H1 (cell line): ENCODE data around the gene PSPC1. TPM values are rescaled to one million over a fixed set of nuclear protein-coding genes. Genes with fewer than 3 reads are reported as not detected.

Source experiments
- CHD2 ChIP-seq: IDR thresholded peaks from 2 replicates; pipeline ENCODE4 v1.6.1; 2012; ENCODE audit warnings: low read length, improper control_type of control experiment
- EGR1 ChIP-seq: IDR thresholded peaks from 2 replicates; pipeline ENCODE4 v1.6.1; 2011; ENCODE audit warnings: low read depth, low read length, borderline replicate concordance
- JUND ChIP-seq: IDR thresholded peaks from 2 replicates; pipeline ENCODE4 v1.6.1; 2011; ENCODE audit warnings: mild to moderate bottlenecking, improper control_type of control experiment, low read length
- KDM1A ChIP-seq: fragments of 200-600, 300-600 bp; sonication (generic); IDR thresholded peaks from 2 replicates; pipeline ENCODE4 v1.7.1; 2016; ENCODE audit warnings: mild to moderate bottlenecking, low read length, borderline replicate concordance
- SAP30 ChIP-seq: fragments of 300-600 bp; sonication (generic); IDR thresholded peaks from 2 replicates; pipeline ENCODE4 v1.7.1; 2012; ENCODE audit warnings: low read length, moderate library complexity, mild to moderate bottlenecking, inconsistent platforms; ENCODE audit not compliant: insufficient read depth, insufficient replicate concordance
- TAF7 ChIP-seq: optimal IDR thresholded peaks from 2 replicates; pipeline ENCODE3; 2011; ENCODE audit warnings: low read depth, mild to moderate bottlenecking, inconsistent platforms, low read length, moderate library complexity, borderline replicate concordance
- polyA plus RNA-seq, 7 experiments: library from polyadenylated mRNA; depleted of rRNA in 3 of 7; stranded (reverse) in 5 of 7; unstranded in 2 of 7; fragments of >200 nt in 5 of 7; fragments of 200-250 nt in 2 of 7; gene quantifications; 1 replicate in 5 of 7; 2 replicates in 1 of 7; 4 replicates in 1 of 7; pipeline versions ENCODE4 v1.2.1 to v1.2.3, GENCODE V29; 2011 to 2013; ENCODE audit warnings: missing spikeins in 2 of 7, mixed read lengths in 2 of 7
- total RNA-seq: library from RNA; stranded (reverse); fragmentation: NEBNext Ultra II Directional; extraction: Animal tissue kit (Norgen Biotek cat#: 25700); gene quantifications from 2 replicates; pipeline ENCODE4 v1.2.1, GENCODE V29; 2021
- TF ChIP-seq, protein P1 (sequence below): fragments of 300-600 bp; sonication (generic); IDR thresholded peaks from 2 replicates; pipeline ENCODE4 v1.7.1; 2012; ENCODE audit warnings: low read length, moderate library complexity, mild to moderate bottlenecking, inconsistent platforms; ENCODE audit not compliant: insufficient replicate concordance
- TF ChIP-seq, protein P2 (sequence below): IDR thresholded peaks from 2 replicates; pipeline ENCODE4 v1.6.1; 2012; ENCODE audit warnings: low read length, inconsistent platforms

The PSPC1 gene
- total and polyA plus RNA-seq, 2 of the 8 experiments (the other 6 are each of a cell fraction or from before 2014, with no cell fraction given): 53.4 to 97.4 TPM

DNA sequence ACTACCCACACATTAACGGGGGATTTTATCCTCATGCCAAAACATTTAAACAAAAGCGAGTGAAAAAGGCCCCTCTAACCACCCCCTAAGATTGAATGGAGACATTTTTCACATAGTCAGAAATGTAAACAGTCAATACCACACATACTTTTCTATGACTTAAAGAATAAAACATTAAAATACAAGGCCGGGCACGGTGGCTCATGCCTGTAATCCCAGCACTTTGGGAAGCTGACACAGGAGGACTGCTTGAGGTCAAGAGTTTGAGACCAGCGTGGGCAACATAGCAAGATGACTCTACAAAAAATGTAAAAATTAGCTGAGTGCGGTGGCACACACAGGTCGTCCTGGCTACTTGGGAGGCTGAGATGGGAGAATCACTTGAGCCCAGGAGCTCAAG, 102.0 kb downstream of the PSPC1 start (continued):
- TF ChIP-seq, protein P1, sequence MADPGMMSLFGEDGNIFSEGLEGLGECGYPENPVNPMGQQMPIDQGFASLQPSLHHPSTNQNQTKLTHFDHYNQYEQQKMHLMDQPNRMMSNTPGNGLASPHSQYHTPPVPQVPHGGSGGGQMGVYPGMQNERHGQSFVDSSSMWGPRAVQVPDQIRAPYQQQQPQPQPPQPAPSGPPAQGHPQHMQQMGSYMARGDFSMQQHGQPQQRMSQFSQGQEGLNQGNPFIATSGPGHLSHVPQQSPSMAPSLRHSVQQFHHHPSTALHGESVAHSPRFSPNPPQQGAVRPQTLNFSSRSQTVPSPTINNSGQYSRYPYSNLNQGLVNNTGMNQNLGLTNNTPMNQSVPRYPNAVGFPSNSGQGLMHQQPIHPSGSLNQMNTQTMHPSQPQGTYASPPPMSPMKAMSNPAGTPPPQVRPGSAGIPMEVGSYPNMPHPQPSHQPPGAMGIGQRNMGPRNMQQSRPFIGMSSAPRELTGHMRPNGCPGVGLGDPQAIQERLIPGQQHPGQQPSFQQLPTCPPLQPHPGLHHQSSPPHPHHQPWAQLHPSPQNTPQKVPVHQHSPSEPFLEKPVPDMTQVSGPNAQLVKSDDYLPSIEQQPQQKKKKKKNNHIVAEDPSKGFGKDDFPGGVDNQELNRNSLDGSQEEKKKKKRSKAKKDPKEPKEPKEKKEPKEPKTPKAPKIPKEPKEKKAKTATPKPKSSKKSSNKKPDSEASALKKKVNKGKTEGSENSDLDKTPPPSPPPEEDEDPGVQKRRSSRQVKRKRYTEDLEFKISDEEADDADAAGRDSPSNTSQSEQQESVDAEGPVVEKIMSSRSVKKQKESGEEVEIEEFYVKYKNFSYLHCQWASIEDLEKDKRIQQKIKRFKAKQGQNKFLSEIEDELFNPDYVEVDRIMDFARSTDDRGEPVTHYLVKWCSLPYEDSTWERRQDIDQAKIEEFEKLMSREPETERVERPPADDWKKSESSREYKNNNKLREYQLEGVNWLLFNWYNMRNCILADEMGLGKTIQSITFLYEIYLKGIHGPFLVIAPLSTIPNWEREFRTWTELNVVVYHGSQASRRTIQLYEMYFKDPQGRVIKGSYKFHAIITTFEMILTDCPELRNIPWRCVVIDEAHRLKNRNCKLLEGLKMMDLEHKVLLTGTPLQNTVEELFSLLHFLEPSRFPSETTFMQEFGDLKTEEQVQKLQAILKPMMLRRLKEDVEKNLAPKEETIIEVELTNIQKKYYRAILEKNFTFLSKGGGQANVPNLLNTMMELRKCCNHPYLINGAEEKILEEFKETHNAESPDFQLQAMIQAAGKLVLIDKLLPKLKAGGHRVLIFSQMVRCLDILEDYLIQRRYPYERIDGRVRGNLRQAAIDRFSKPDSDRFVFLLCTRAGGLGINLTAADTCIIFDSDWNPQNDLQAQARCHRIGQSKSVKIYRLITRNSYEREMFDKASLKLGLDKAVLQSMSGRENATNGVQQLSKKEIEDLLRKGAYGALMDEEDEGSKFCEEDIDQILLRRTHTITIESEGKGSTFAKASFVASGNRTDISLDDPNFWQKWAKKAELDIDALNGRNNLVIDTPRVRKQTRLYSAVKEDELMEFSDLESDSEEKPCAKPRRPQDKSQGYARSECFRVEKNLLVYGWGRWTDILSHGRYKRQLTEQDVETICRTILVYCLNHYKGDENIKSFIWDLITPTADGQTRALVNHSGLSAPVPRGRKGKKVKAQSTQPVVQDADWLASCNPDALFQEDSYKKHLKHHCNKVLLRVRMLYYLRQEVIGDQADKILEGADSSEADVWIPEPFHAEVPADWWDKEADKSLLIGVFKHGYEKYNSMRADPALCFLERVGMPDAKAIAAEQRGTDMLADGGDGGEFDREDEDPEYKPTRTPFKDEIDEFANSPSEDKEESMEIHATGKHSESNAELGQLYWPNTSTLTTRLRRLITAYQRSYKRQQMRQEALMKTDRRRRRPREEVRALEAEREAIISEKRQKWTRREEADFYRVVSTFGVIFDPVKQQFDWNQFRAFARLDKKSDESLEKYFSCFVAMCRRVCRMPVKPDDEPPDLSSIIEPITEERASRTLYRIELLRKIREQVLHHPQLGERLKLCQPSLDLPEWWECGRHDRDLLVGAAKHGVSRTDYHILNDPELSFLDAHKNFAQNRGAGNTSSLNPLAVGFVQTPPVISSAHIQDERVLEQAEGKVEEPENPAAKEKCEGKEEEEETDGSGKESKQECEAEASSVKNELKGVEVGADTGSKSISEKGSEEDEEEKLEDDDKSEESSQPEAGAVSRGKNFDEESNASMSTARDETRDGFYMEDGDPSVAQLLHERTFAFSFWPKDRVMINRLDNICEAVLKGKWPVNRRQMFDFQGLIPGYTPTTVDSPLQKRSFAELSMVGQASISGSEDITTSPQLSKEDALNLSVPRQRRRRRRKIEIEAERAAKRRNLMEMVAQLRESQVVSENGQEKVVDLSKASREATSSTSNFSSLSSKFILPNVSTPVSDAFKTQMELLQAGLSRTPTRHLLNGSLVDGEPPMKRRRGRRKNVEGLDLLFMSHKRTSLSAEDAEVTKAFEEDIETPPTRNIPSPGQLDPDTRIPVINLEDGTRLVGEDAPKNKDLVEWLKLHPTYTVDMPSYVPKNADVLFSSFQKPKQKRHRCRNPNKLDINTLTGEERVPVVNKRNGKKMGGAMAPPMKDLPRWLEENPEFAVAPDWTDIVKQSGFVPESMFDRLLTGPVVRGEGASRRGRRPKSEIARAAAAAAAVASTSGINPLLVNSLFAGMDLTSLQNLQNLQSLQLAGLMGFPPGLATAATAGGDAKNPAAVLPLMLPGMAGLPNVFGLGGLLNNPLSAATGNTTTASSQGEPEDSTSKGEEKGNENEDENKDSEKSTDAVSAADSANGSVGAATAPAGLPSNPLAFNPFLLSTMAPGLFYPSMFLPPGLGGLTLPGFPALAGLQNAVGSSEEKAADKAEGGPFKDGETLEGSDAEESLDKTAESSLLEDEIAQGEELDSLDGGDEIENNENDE: no peak
- TF ChIP-seq SAP30: no peak
- TF ChIP-seq JUND: no peak
- no peak for TF ChIP-seq CHD2
- no peak for TF ChIP-seq KDM1A
- TF ChIP-seq TAF7: no peak
- TF ChIP-seq EGR1: no peak
- TF ChIP-seq, protein P2, sequence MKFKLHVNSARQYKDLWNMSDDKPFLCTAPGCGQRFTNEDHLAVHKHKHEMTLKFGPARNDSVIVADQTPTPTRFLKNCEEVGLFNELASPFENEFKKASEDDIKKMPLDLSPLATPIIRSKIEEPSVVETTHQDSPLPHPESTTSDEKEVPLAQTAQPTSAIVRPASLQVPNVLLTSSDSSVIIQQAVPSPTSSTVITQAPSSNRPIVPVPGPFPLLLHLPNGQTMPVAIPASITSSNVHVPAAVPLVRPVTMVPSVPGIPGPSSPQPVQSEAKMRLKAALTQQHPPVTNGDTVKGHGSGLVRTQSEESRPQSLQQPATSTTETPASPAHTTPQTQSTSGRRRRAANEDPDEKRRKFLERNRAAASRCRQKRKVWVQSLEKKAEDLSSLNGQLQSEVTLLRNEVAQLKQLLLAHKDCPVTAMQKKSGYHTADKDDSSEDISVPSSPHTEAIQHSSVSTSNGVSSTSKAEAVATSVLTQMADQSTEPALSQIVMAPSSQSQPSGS: no peak
